Hepatocyte (in vitro differentiated cells): Measurements from ENCODE around the gene CDO1. TPM values are rescaled to one million over a fixed set of nuclear protein-coding genes. Genes with fewer than 3 reads are reported as not detected.

Experiments
- DNase-seq: peaks from one replicate; pipeline ENCODE4 v3.0.0-alpha.2; 2016; ENCODE audit warnings: low spot score
- H2AFZ ChIP-seq: fragments of 200-600 bp; sonication (generic); 2 replicates; pipeline ENCODE4 v1.6.0; 2016; ENCODE audit warnings: antibody characterized with exemption, mild to moderate bottlenecking
- H3K27ac ChIP-seq: fragments of 200-600 bp; sonication (generic); 2 replicates; pipeline ENCODE4 v1.5.1; 2016; ENCODE audit warnings: mild to moderate bottlenecking
- H3K27me3 ChIP-seq: fragments of 200-600 bp; sonication (generic); 2 replicates; pipeline ENCODE4 v1.6.1; 2016
- H3K36me3 ChIP-seq: fragments of 200-600 bp; sonication (generic); replicated peaks from 2 replicates; pipeline ENCODE4 v1.5.1; 2016; ENCODE audit warnings: low read depth; ENCODE audit not compliant: insufficient read depth
- H3K4me1 ChIP-seq: fragments of 200-600 bp; sonication (generic); 2 replicates; pipeline ENCODE4 v1.5.1; 2016; ENCODE audit warnings: mild to moderate bottlenecking, moderate library complexity; ENCODE audit not compliant: insufficient read depth
- H3K4me2 ChIP-seq: fragments of 200-600 bp; sonication (generic); 2 replicates; pipeline ENCODE4 v1.6.0; 2016
- H3K4me3 ChIP-seq: fragments of 200-600 bp; sonication (generic); 2 replicates; pipeline ENCODE4 v1.5.1; 2016; ENCODE audit warnings: mild to moderate bottlenecking
- H3K79me2 ChIP-seq: fragments of 200-600 bp; sonication (generic); 2 replicates; pipeline ENCODE4 v1.6.0; 2017; ENCODE audit warnings: mild to moderate bottlenecking
- H3K9me2 ChIP-seq: fragments of 200-600 bp; sonication (generic); replicated peaks from 2 replicates; pipeline ENCODE4 v1.6.0; 2017; ENCODE audit warnings: mild to moderate bottlenecking; ENCODE audit not compliant: insufficient read depth
- H3K9me3 ChIP-seq: fragments of 200-600 bp; sonication (generic); 2 replicates; pipeline ENCODE4 v1.5.1; 2016; ENCODE audit warnings: low read depth, mild to moderate bottlenecking
- H4K20me1 ChIP-seq: fragments of 200-600 bp; sonication (generic); 2 replicates; pipeline ENCODE4 v1.6.0; 2016; ENCODE audit warnings: mild to moderate bottlenecking; ENCODE audit not compliant: insufficient read depth, poor library complexity, severe bottlenecking
- CTCF ChIP-seq: fragments of 200-600 bp; sonication (generic); IDR thresholded peaks from 2 replicates; pipeline ENCODE4 v1.5.1; 2016; ENCODE audit warnings: antibody characterized with exemption, mild to moderate bottlenecking; ENCODE audit not compliant: poor library complexity
- EZH2 ChIP-seq: fragments of 200-600 bp; sonication (generic); IDR thresholded peaks from 2 replicates; pipeline ENCODE4 v1.6.1; 2016; ENCODE audit warnings: antibody characterized with exemption, mild to moderate bottlenecking, borderline replicate concordance
- EZH2phosphoT487 ChIP-seq: fragments of 200-600 bp; sonication (generic); IDR thresholded peaks from one replicate; pipeline ENCODE4 v1.6.1; 2018; ENCODE audit warnings: antibody characterized with exemption, mild to moderate bottlenecking, low read depth, moderate library complexity; ENCODE audit not compliant: unreplicated experiment, severe bottlenecking
- WGBS: methylation state at CpG from one replicate; pipeline ENCODE4 v1.1.6; 2016; ENCODE audit warnings: low lambda C conversion rate; ENCODE audit errors: missing lambda C conversion rate; 5-methylcytosine and 5-hydroxymethylcytosine counted together
- polyA plus RNA-seq: library from polyadenylated mRNA; unstranded; fragments of >200 nt; fragmentation: Nextera tagmentation; extraction: Ambion mirVana; gene quantifications from 2 replicates; pipeline ENCODE4 v1.2.1, GENCODE V29; 2016
- total RNA-seq: library from RNA; depleted of rRNA; stranded (reverse); fragments of >200 nt; gene quantifications from 2 replicates; pipeline ENCODE4 v1.2.3, GENCODE V29; 2014

Gene CDO1
- total and polyA plus RNA-seq, 2 experiments from 2014 or later, result 17.5 to 29.8 TPM

DNA sequence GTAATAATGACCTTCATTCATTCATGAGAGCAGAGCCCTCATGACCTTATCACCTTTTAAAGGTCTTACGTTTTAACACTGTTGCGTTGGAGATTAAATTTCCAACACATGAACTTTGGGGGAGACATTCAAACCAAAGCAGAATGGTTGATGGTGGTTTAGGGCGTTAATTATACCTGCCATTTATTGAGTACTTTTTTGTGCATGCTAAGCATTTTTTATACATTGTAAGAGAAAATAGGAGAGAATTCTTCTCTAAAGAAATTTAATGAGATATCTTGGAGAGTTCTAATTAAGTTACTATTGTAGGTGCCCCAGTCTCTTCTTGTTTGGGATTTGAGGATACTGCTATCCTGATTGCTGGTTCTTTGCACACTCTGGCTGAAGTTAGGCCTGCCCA, 37.7 kb upstream of the CDO1 start:
- no peaks in the 10 kb centered on the region for H3K9me3 ChIP-seq
- no peak overlapping the region for H3K4me2 ChIP-seq
- no peak overlapping the region for H2AFZ ChIP-seq
- no peak overlapping the region for H3K4me3 ChIP-seq
- no peak for DNase-seq
- TF ChIP-seq EZH2phosphoT487, result no peak
- TF ChIP-seq EZH2, result no peak
- TF ChIP-seq CTCF, result no peak
- 93% methylated on average over 3 of the region's 3 CpGs for WGBS
- H3K79me2 ChIP-seq, result peaks cover 95% of the 10 kb centered on the region
- H3K36me3 ChIP-seq, result no peaks in the 10 kb centered on the region
- H3K27me3 ChIP-seq, result no peaks in the 10 kb centered on the region
- peaks cover 27% of the 10 kb centered on the region for H3K4me1 ChIP-seq
- H4K20me1 ChIP-seq, result peaks cover 26% of the 10 kb centered on the region
- H3K9me2 ChIP-seq, result no peaks in the 10 kb centered on the region
- no peak overlapping the region for H3K27ac ChIP-seq

- Histone ChIP-seq H3K27me3 (no peaks in the 10 kb centered on the region), H3K9me2 (no peaks in the 10 kb centered on the region), H3K4me1 (peaks cover 3% of the 10 kb centered on the region), H2AFZ (no peak overlapping the region), H3K9me3 (no peaks in the 10 kb centered on the region), H3K27ac (peak overlapping the region; percentile 4), H3K79me2 (peaks cover 97% of the 10 kb centered on the region), H3K36me3 (no peaks in the 10 kb centered on the region), H4K20me1 (peaks cover 29% of the 10 kb centered on the region), H3K4me3 (no peak overlapping the region), H3K4me2 (peak overlapping the region; percentile 39)
- no peak for TF ChIP-seq CTCF
- TF ChIP-seq EZH2, result no peak
- TF ChIP-seq EZH2phosphoT487, result no peak
- 61% methylated on average over 4 of the region's 4 CpGs for WGBS
- DNase-seq, result no peak
Observed at GRCh38 chr5:115850744-115851416, 34.4 kb upstream of the CDO1 start.

DNA sequence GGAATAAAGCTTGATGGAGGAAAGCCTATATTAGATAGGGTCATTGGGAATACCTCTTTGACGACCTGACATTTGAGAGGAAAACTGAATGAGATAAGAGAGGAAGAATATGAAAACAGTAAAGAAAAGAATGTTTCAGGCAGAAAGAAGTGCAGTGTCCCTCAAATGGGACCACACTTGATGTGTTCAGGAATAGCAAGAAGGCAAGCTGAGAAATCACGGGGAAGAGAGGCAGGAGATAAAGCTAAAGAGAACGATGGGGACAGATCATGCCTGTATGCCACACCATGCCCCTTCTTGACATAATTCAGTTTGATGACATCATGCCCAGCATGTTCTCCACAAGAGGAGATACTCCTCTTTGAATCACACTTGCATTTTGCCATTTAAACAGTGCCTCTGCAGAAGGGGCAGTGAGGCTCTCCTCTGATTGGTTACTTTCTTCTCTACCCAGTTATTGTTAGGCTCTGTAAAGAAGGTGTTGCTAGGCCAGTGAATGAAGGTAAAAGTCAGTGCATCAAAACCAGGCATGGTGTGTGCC, 32.9 kb upstream of the CDO1 start:
- no peak for TF ChIP-seq EZH2phosphoT487
- no peak for TF ChIP-seq EZH2
- TF ChIP-seq CTCF, result no peak
- no peaks in the 10 kb centered on the region for H3K9me3 ChIP-seq
- H3K4me3 ChIP-seq, result no peak overlapping the region
- H3K4me1 ChIP-seq, result peaks cover 3% of the 10 kb centered on the region
- peaks cover 38% of the 10 kb centered on the region for H4K20me1 ChIP-seq
- no peak overlapping the region for H3K27ac ChIP-seq
- no peak for DNase-seq
- no peaks in the 10 kb centered on the region for H3K27me3 ChIP-seq
- no peak overlapping the region for H3K4me2 ChIP-seq
- no peak overlapping the region for H2AFZ ChIP-seq
- H3K79me2 ChIP-seq, result peaks cover 97% of the 10 kb centered on the region
- no peaks in the 10 kb centered on the region for H3K9me2 ChIP-seq
- no peaks in the 10 kb centered on the region for H3K36me3 ChIP-seq
- 96% methylated on average over 3 of the region's 3 CpGs for WGBS
